Measurements from ENCODE around the gene ZMYND11.
"Not testable (repeated sequence)": the region's sequence is repeated elsewhere in the genome, so short reads cannot be mapped to it uniquely, and the experiment has no call there.

- TF ChIP-seq POLR2AphosphoS5 (IDR thresholded peaks at IDR 0.05; ENCODE audit: low read depth, low read length); EZH2 (IDR thresholded peaks at IDR 0.05; ENCODE audit: low read depth, low read length, severe bottlenecking); RBBP5 (IDR thresholded peaks at IDR 0.05; ENCODE audit: borderline replicate concordance, low read depth, low read length); MAX (IDR thresholded peaks at IDR 0.05); ZNF274 (IDR thresholded peaks at IDR 0.05; ENCODE audit: borderline replicate concordance, extremely low read depth, low read length); GTF2F1 (IDR thresholded peaks at IDR 0.05; ENCODE audit: borderline replicate concordance, low read depth, low read length); JUND (IDR thresholded peaks at IDR 0.05; ENCODE audit: low read length); SIRT6 (IDR thresholded peaks at IDR 0.05; ENCODE audit: low read length); CHD1 (IDR thresholded peaks at IDR 0.05; ENCODE audit: low read depth, low read length); HDAC6 (IDR thresholded peaks at IDR 0.05; ENCODE audit: low read depth, low read length): not testable (repeated sequence)
- TF ChIP-seq, protein P1, sequence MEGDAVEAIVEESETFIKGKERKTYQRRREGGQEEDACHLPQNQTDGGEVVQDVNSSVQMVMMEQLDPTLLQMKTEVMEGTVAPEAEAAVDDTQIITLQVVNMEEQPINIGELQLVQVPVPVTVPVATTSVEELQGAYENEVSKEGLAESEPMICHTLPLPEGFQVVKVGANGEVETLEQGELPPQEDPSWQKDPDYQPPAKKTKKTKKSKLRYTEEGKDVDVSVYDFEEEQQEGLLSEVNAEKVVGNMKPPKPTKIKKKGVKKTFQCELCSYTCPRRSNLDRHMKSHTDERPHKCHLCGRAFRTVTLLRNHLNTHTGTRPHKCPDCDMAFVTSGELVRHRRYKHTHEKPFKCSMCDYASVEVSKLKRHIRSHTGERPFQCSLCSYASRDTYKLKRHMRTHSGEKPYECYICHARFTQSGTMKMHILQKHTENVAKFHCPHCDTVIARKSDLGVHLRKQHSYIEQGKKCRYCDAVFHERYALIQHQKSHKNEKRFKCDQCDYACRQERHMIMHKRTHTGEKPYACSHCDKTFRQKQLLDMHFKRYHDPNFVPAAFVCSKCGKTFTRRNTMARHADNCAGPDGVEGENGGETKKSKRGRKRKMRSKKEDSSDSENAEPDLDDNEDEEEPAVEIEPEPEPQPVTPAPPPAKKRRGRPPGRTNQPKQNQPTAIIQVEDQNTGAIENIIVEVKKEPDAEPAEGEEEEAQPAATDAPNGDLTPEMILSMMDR (IDR thresholded peaks at IDR 0.05; ENCODE audit: control extremely low read depth in 1 of 3, insufficient read depth in 1 of 3, low read depth in 1 of 3, low read length in 3 of 3), result not testable (repeated sequence)
- TF ChIP-seq, protein P2, sequence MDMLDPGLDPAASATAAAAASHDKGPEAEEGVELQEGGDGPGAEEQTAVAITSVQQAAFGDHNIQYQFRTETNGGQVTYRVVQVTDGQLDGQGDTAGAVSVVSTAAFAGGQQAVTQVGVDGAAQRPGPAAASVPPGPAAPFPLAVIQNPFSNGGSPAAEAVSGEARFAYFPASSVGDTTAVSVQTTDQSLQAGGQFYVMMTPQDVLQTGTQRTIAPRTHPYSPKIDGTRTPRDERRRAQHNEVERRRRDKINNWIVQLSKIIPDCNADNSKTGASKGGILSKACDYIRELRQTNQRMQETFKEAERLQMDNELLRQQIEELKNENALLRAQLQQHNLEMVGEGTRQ (IDR thresholded peaks at IDR 0.05; ENCODE audit: low read length), result not testable (repeated sequence)
Measured at GRCh38 chr10:265074-265440, 129.8 kb downstream of the ZMYND11 start.
